ENCODE measurements around the gene FGFR2.

DNA sequence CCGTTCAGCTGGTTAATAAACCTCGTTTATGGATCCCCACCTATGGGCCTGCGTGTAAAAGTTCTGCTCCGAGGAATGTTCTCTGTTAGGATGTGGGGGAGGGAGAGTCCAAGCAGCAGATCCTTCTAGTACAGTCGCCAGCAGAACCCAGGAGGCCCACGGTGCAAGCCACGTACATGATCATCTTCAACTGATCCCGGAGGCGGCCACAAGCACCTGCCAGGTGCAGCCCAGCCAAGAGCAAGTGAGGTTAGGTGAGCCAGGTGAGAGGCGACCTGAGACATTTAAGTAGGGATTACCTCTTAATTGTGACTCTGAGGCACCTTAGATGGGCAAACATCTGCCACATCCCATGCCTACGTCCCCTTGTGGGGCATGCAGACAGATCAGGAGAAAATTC lies 18.0 kb upstream of the FGFR2 start:
- no peak for TF ChIP-seq POLR2A (IDR thresholded peaks at IDR 0.05)
- TF ChIP-seq, protein P1, sequence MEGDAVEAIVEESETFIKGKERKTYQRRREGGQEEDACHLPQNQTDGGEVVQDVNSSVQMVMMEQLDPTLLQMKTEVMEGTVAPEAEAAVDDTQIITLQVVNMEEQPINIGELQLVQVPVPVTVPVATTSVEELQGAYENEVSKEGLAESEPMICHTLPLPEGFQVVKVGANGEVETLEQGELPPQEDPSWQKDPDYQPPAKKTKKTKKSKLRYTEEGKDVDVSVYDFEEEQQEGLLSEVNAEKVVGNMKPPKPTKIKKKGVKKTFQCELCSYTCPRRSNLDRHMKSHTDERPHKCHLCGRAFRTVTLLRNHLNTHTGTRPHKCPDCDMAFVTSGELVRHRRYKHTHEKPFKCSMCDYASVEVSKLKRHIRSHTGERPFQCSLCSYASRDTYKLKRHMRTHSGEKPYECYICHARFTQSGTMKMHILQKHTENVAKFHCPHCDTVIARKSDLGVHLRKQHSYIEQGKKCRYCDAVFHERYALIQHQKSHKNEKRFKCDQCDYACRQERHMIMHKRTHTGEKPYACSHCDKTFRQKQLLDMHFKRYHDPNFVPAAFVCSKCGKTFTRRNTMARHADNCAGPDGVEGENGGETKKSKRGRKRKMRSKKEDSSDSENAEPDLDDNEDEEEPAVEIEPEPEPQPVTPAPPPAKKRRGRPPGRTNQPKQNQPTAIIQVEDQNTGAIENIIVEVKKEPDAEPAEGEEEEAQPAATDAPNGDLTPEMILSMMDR (IDR thresholded peaks at IDR 0.05), result no peak
